NCI-H2107 (cell line): Measurements from ENCODE around the gene TMEM8B.
"Not testable (repeated sequence)": the region's sequence is repeated elsewhere in the genome, so short reads cannot be mapped to it uniquely, and the experiment has no call there.

Source experiments
- DNase-seq: peaks from one replicate; lab custom pipeline; 2025; lab: John Stamatoyannopoulos, UW

TMEM8B gene

GRCh38 chr9:35864695-35865255 lies 35.7 kb downstream of the TMEM8B start:
- no peak for DNase-seq

GRCh38 chr9:35867538-35867937 lies 38.5 kb downstream of the TMEM8B start:
- no peak for DNase-seq

GRCh38 chr9:35868933-35869332 lies 39.9 kb downstream of the TMEM8B start:
- no peak for DNase-seq

GRCh38 chr9:35869621-35870216 lies 40.7 kb downstream of the TMEM8B start:
- no peak for DNase-seq

- no peak for DNase-seq
Observed at GRCh38 chr9:35870351-35870923, 41.4 kb downstream of the TMEM8B start, which contains the start of gene OR13J1. OR13J1 (minus strand) TSS chr9:35870401; CDS start chr9:35870401, 0 bp downstream.

GRCh38 chr9:35871545-35871944 lies 42.5 kb downstream of the TMEM8B start:
- no peak for DNase-seq

GRCh38 chr9:35872505-35872904 lies 43.5 kb downstream of the TMEM8B start:
- no peak for DNase-seq

- DNase-seq, result peak; percentile 59
Observed at GRCh38 chr9:35882263-35882848, 53.3 kb downstream of the TMEM8B start.

GRCh38 chr9:35882996-35883395 lies 54.0 kb downstream of the TMEM8B start:
- no peak for DNase-seq

GRCh38 chr9:35884908-35885307 lies 55.9 kb downstream of the TMEM8B start:
- DNase-seq, result not testable (repeated sequence)

GRCh38 chr9:35891646-35892045 lies 62.6 kb downstream of the TMEM8B start:
- DNase-seq, result no peak

- DNase-seq, result no peak
Observed at GRCh38 chr9:35892051-35892450, 63.0 kb downstream of the TMEM8B start.

- no peak for DNase-seq
Observed at GRCh38 chr9:35896570-35896969, 67.5 kb downstream of the TMEM8B start.

- DNase-seq, result not testable (repeated sequence)
Observed at GRCh38 chr9:35897376-35898099, 68.5 kb downstream of the TMEM8B start.

GRCh38 chr9:35898337-35898736 lies 69.3 kb downstream of the TMEM8B start:
- DNase-seq, result no peak

GRCh38 chr9:35899021-35899420 lies 70.0 kb downstream of the TMEM8B start:
- DNase-seq, result no peak

GRCh38 chr9:35903049-35903448 lies 74.0 kb downstream of the TMEM8B start:
- DNase-seq, result peak; percentile 24

GRCh38 chr9:35904338-35904737 lies 75.3 kb downstream of the TMEM8B start:
- DNase-seq, result no peak

GRCh38 chr9:35905051-35905781 lies 76.2 kb downstream of the TMEM8B start:
- no peak for DNase-seq

- peak; percentile 29 for DNase-seq
Observed at GRCh38 chr9:35905912-35906679, 77.1 kb downstream of the TMEM8B start, which contains the start of gene HRCT1. HRCT1 (plus strand) TSS chr9:35906202; CDS start chr9:35906288, 86 bp downstream.
